HG03108 (cell line): ENCODE measurements around the gene TAF4B.
A peak's percentile ranks its signal among the peaks of the same experiment; 100 is the strongest.
"Not testable (repeated sequence)": the region's sequence is repeated elsewhere in the genome, so short reads cannot be mapped to it uniquely, and the experiment has no call there.

Experiments
- ATAC-seq: cut with Tn5 transposase; IDR thresholded peaks from one replicate; pipeline ENCODE4 v1.9.1; 2021; ENCODE audit warnings: moderate library complexity; ENCODE audit not compliant: unreplicated experiment

TAF4B gene

GRCh38 chr18:26226229-26227050 lies at the start of gene TAF4B:
TAF4B (plus strand) TSS chr18:26226445; CDS start chr18:26226934, 489 bp downstream.
- peak; percentile 75 for ATAC-seq

GRCh38 chr18:26181343-26181826 lies 44.9 kb upstream of the TAF4B start:
- ATAC-seq: peak; percentile 64

- ATAC-seq: no peak
Observed at GRCh38 chr18:26183395-26184112, 42.7 kb upstream of the TAF4B start.

GRCh38 chr18:26185267-26185666 lies 41.0 kb upstream of the TAF4B start:
- no peak for ATAC-seq

- peak; percentile 78 for ATAC-seq
Observed at GRCh38 chr18:26190506-26190905, 35.7 kb upstream of the TAF4B start.

GRCh38 chr18:26192233-26192632 lies 34.0 kb upstream of the TAF4B start:
- ATAC-seq: no peak

- no peak for ATAC-seq
Observed at GRCh38 chr18:26196605-26197004, 29.6 kb upstream of the TAF4B start.

GRCh38 chr18:26202001-26202400 lies 24.2 kb upstream of the TAF4B start:
- ATAC-seq: not testable (repeated sequence)

DNA sequence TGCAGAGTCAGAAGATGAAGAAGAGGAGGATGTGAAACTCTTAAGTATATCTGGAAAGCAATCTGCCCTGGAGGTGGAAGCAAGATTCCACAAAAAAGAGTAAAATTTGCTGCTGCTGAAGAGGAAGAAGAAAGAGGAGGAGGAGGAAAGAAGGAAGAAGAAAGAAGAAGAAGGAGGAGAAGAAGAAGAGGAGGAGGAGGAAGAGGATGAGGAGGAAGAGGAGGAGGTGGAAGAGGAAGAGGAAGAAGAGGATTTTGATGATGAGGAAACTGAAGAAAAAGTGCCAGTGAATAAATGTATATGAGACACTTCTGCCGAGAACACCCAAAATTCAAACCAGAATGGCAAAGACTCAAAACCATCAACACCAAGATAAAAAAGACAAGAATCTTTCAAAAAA lies 20.9 kb upstream of the TAF4B start:
- ATAC-seq: no peak

- no peak for ATAC-seq
Observed at GRCh38 chr18:26206488-26206887, 19.8 kb upstream of the TAF4B start.

- ATAC-seq: no peak
Observed at GRCh38 chr18:26207937-26208336, 18.3 kb upstream of the TAF4B start.

GRCh38 chr18:26208977-26209376 lies 17.3 kb upstream of the TAF4B start:
- ATAC-seq: no peak

- no peak for ATAC-seq
Observed at GRCh38 chr18:26210147-26210546, 16.1 kb upstream of the TAF4B start.

- peak; percentile 97 for ATAC-seq
Observed at GRCh38 chr18:26215247-26215970, 10.8 kb upstream of the TAF4B start.

DNA sequence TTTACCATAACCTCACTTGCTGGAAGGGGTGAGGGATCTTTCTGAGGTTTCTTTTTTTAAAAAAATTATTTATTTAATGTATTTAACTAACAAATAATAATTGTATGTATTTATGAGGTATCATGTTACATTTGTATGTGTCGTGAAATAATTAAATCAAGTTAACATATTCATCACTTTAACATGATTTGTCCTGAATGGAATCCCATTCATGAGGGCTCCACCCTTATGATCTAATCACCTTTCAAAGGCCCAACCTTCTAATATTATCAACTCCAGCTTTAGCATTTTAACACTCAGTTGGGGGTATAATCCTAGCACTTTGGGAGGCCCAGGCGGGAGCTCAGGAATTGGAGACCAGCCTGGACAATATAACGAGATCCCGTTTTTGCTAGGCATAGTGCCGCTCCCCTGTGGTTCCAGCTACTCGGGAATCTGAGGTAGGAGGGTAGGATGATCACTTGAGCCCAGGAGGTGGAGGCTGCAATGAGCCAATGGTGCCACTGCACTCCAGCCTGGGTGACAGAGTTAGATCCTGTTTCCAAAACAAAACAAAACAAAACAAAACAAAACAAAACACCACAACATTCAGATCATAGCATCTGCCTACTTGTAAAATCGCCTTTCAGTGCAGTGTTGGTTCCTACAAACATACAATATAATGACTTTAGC lies 1.1 kb upstream of the TAF4B start:
- ATAC-seq: no peak

GRCh38 chr18:26225915-26226228 lies 373 bp upstream of the TAF4B start:
- ATAC-seq: no peak

DNA sequence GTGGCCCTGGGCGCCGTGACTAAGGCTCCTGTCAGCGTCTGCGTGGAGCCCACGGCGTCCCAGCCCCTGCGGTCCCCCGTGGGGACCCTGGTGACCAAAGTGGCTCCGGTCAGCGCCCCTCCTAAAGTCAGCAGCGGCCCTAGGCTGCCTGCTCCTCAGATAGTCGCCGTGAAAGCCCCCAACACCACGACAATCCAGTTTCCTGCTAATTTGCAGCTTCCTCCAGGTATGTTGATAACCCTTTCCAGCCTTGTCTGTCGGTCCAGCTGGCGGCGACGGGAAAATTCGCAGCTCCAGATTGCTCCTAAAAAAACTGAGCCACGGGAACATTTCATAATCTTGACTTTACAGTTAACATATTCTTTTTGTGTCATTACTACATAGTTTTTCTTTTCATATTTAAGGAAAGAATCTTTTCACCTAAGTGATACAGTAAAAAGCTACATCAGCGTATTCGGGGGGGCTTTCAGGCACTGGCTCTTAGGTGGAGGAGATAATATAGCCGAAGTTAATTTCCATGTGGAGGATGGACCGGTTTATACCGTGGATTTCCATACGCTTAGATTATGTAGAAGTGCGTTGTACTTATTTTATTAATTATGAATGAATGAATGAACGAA lies 916 bp downstream of the TAF4B start:
- no peak for ATAC-seq

DNA sequence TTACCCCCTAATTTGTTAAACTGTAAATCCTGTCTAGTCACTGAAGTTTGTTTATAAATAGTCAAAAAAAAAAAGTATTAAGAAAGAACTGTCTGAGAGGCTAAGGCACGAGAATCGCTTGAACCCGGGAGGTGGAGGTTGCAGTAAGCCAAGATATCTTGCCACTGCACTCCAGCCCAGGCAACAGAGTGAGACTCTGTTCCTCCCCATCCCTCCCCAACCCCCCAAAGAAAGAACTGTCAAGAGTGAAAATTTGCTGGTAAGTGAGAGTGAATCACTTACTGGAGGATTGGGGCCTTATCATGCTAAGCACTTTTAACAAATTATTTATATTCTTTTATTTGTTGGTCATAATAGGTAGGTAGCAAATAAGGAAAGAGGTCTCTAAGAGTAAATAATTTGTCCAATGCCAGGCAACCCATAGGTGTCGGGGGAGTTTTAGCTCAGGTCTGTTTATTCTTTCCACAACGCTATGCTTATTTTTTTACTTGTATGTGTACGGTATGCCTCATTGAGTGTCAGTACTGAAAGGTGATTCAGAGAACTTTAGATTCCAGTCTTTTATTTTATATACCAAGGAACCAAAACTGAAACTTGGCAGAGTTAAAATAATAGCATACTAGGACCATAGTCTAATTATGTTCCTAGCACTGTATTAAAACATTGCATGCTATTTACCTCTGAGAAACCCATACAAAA lies 2.5 kb downstream of the TAF4B start:
- ATAC-seq: no peak

DNA sequence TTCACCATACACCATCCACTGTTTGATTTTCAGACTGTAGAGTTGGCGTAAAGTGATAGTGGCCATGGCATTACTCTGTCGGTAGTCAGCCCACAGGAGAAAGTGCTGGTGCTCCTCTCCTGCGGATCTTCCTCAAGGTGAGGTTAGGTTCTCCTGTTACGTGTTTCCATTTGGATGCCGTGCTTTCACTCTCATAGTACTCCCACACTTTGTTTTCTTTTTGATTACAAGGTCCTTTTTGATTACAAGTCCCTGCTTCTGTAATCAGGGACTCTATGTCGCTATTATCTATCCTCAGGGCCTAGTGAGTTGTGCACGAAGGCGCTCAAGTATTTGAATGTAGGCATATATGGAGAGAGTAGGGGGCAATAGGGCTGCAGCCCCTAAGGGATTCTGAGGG lies 4.3 kb downstream of the TAF4B start:
- no peak for ATAC-seq

- no peak for ATAC-seq
Observed at GRCh38 chr18:26233208-26233607, 7.0 kb downstream of the TAF4B start.
